Measurements from ENCODE around the gene SRCIN1. TPM values are rescaled to one million over a fixed set of nuclear protein-coding genes. Genes with fewer than 3 reads are reported as not detected.

Gene SRCIN1
- total and polyA plus RNA-seq, 2 donors (not counting 1 experiment from before 2014, with no cell fraction given): 0.44 to 1.1 TPM

DNA sequence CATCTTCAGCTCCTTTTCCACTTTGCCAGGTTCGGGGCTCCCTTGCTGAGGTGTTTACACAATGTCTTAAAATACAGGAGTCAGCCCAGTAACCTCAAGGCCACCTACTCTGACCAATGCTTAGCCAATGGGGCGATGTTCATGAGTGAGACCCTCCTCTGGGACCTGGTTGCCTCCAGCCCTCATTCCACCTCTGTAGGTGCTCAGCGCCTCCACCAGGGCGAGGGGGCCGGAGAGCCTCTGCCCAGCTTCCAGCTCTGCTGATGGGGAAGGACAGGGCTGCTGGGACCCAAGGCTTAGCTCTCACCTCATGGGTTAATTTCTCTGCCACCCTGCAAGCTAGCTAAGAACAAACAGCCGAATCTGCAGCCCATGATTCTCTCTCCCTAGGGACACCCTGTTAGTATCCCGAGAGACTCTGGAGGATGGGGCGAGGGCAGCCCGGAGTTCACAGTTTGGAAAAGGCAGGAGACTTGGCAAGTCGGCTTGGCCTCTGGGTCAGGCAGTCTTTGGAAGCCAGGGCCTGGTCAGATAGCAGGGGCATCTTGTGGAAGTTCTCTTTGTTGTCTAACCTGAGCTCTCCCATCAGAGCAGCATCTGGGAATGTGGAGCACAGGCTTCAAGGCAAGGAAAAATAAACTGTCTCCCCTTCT lies 16.2 kb downstream of the SRCIN1 start:
- H3K27me3 Mint-ChIP-seq: peaks cover 75% of the 10 kb centered on the region
- peaks cover 0 to 12% (median 0%) of the 10 kb centered on the region in 3 donors for H3K9me3 ChIP-seq (ENCODE audit: control extremely low read depth in 1 of 3, control insufficient read depth in 2 of 3, insufficient read depth in 1 of 3, low read length in 2 of 3)
- no peaks in the 10 kb centered on the region for H3K36me3 ChIP-seq (replicated peaks in 1 of 2; ENCODE audit: control extremely low read depth in 1 of 2, control insufficient read depth in 1 of 2, extremely low read depth in 1 of 2, insufficient read depth in 2 of 2, low read length in 1 of 2)
- no peaks in the 10 kb centered on the region for H3K79me2 ChIP-seq (ENCODE audit: control insufficient read depth, insufficient read depth, low read length)
- H3K4me3 Mint-ChIP-seq: no peak overlapping the region
- 88% methylated on average over 10 of the region's 10 CpGs for WGBS (ENCODE audit: insufficient coverage)
- DNase-seq (no peak), ATAC-seq (ENCODE audit: low read depth) (no peak)
- no peaks in the 10 kb centered on the region for H4K20me1 ChIP-seq (ENCODE audit: control insufficient read depth, insufficient read depth, low read length, poor library complexity, severe bottlenecking)
- no peak overlapping the region for H3K4me3 ChIP-seq (ENCODE audit: control extremely low read depth in 1 of 5, extremely low read depth in 1 of 5, insufficient read depth in 1 of 5, low read depth in 2 of 5, low read length in 4 of 5)
- peaks cover 0 to 99% (median 23%) of the 10 kb centered on the region in 4 experiments for H3K27me3 ChIP-seq (replicated peaks in 1 of 4; ENCODE audit: control extremely low read depth in 1 of 4, control insufficient read depth in 3 of 4, insufficient read depth in 4 of 4, low read length in 3 of 4)
- no peak overlapping the region for H3K9ac ChIP-seq (ENCODE audit: low read length)
- H3K4me2 ChIP-seq (replicated peaks; ENCODE audit: low read depth, low read length, poor library complexity, severe bottlenecking): no peak overlapping the region
- H3K4me1 Mint-ChIP-seq: peaks cover 16% of the 10 kb centered on the region
- TF ChIP-seq EZH2 (IDR thresholded peaks at IDR 0.05; ENCODE audit: borderline replicate concordance, insufficient read depth, low read depth, low read length, poor library complexity, severe bottlenecking): no peak
- no peak for TF ChIP-seq CTCF (IDR thresholded peaks at IDR 0.05)
- no peaks in the 10 kb centered on the region for H3K9me3 Mint-ChIP-seq (ENCODE audit: insufficient read depth)
- ChIA-PET POLR2A (no interaction called here), CTCF (interaction anchor here (0.9 kb wide), 2 partner anchors 32 kb away, joined by 4 read pairs; no protein-coding TSS in a partner anchor)
- H3K27ac Mint-ChIP-seq: no peak overlapping the region
- intact Hi-C loops (cut with micrococcal nuclease): no loop called here
- no peak overlapping the region for H2AFZ ChIP-seq (ENCODE audit: insufficient read depth, low read depth, low read length, poor library complexity, severe bottlenecking)
- H3K27ac ChIP-seq (ENCODE audit: low read length in 2 of 2): no peak overlapping the region
- peaks cover 16 to 25% of the 10 kb centered on the region in 2 donors for H3K4me1 ChIP-seq (ENCODE audit: control insufficient read depth in 2 of 2, insufficient read depth in 2 of 2, low read length in 2 of 2)

- H3K9me3 ChIP-seq (ENCODE audit: control extremely low read depth in 1 of 3, control insufficient read depth in 2 of 3, insufficient read depth in 1 of 3, low read length in 2 of 3): peaks cover 0 to 12% (median 0%) of the 10 kb centered on the region in 3 donors
- no peaks in the 10 kb centered on the region for H3K36me3 ChIP-seq (replicated peaks in 1 of 2; ENCODE audit: control extremely low read depth in 1 of 2, control insufficient read depth in 1 of 2, extremely low read depth in 1 of 2, insufficient read depth in 2 of 2, low read length in 1 of 2)
- WGBS (ENCODE audit: insufficient coverage): 81% methylated on average over 9 of the region's 9 CpGs
- CTCF ChIA-PET: interaction anchor here (0.9 to 8.4 kb wide), 3 partner anchors 13 to 31 kb away, joined by 4 to 196 read pairs (median 4); no protein-coding TSS in a partner anchor
- no peaks in the 10 kb centered on the region for H4K20me1 ChIP-seq (ENCODE audit: control insufficient read depth, insufficient read depth, low read length, poor library complexity, severe bottlenecking)
- no peak for TF ChIP-seq CTCF (IDR thresholded peaks at IDR 0.05)
- TF ChIP-seq EZH2 (IDR thresholded peaks at IDR 0.05; ENCODE audit: borderline replicate concordance, insufficient read depth, low read depth, low read length, poor library complexity, severe bottlenecking): no peak
- peaks cover 0 to 98% (median 23%) of the 10 kb centered on the region in 4 experiments for H3K27me3 ChIP-seq (replicated peaks in 1 of 4; ENCODE audit: control extremely low read depth in 1 of 4, control insufficient read depth in 3 of 4, insufficient read depth in 4 of 4, low read length in 3 of 4)
- H3K4me1 ChIP-seq (ENCODE audit: control insufficient read depth in 2 of 2, insufficient read depth in 2 of 2, low read length in 2 of 2): peaks cover 23 to 32% of the 10 kb centered on the region in 2 donors
- ATAC-seq (ENCODE audit: low read depth) (no peak), DNase-seq (no peak)
- H3K4me1 Mint-ChIP-seq: peaks cover 18% of the 10 kb centered on the region
- no peaks in the 10 kb centered on the region for H3K9me3 Mint-ChIP-seq (ENCODE audit: insufficient read depth)
- H3K27me3 Mint-ChIP-seq: peaks cover 76% of the 10 kb centered on the region
- H2AFZ ChIP-seq (ENCODE audit: insufficient read depth, low read depth, low read length, poor library complexity, severe bottlenecking): no peak overlapping the region
- H3K79me2 ChIP-seq (ENCODE audit: control insufficient read depth, insufficient read depth, low read length): no peaks in the 10 kb centered on the region
- POLR2A ChIA-PET: no interaction called here
- intact Hi-C loops (cut with micrococcal nuclease): no loop called here
- H3K4me3 Mint-ChIP-seq: no peak overlapping the region
- no peak overlapping the region for H3K27ac ChIP-seq (ENCODE audit: low read length in 2 of 2)
- H3K4me3 ChIP-seq (ENCODE audit: control extremely low read depth in 1 of 5, extremely low read depth in 1 of 5, insufficient read depth in 1 of 5, low read depth in 2 of 5, low read length in 4 of 5): no peak overlapping the region
- no peak overlapping the region for H3K9ac ChIP-seq (ENCODE audit: low read length)
- H3K27ac Mint-ChIP-seq: no peak overlapping the region
- H3K4me2 ChIP-seq (replicated peaks; ENCODE audit: low read depth, low read length, poor library complexity, severe bottlenecking): no peak overlapping the region
Observed at GRCh38 chr17:38588788-38589174, 17.0 kb downstream of the SRCIN1 start.

All from B cell (primary cell).